ENCODE measurements around the gene NKX1-2. TPM values are rescaled to one million over a fixed set of nuclear protein-coding genes. Genes with fewer than 3 reads are reported as not detected.

Gene NKX1-2
- total and polyA plus RNA-seq, 4 donors, result 0.02 to 0.06 TPM; not detected in 2

- WGBS, 2 donors, result 86 to 94% methylated on average over 9 of the region's 9 CpGs
- no peak overlapping the region for H3K4me3 ChIP-seq
- no peak overlapping the region for H3K9ac ChIP-seq (ENCODE audit: insufficient read depth in 1 of 2, low read length in 2 of 2)
- peaks cover 0 to 6% (median 2%) of the 10 kb centered on the region in 5 donors for H3K4me1 ChIP-seq (ENCODE audit: control insufficient read depth in 5 of 5, insufficient read depth in 5 of 5, low read length in 5 of 5)
- no peaks in the 10 kb centered on the region for H3K36me3 ChIP-seq (ENCODE audit: control insufficient read depth in 4 of 4, insufficient read depth in 4 of 4, low read length in 4 of 4)
- H3K9me3 ChIP-seq (ENCODE audit: control insufficient read depth in 4 of 4, insufficient read depth in 3 of 4, low read length in 3 of 4), result no peaks in the 10 kb centered on the region
- H3K27me3 ChIP-seq (ENCODE audit: control insufficient read depth in 3 of 3, insufficient read depth in 3 of 3, low read length in 2 of 3), result no peaks in the 10 kb centered on the region
- DNase-seq (no peak), ATAC-seq (ENCODE audit: insufficient read depth, low FRiP score) (no peak)
- TF ChIP-seq CTCF (IDR thresholded peaks at IDR 0.05; ENCODE audit: control extremely low read depth, extremely low read depth), result no peak
- H3K27ac ChIP-seq (ENCODE audit: low read depth in 1 of 2, low read length in 1 of 2), result no peak overlapping the region
Measured at GRCh38 chr10:124464028-124464965, 14.5 kb upstream of the NKX1-2 start.

GRCh38 chr10:124462348-124462695, 12.5 kb upstream of the NKX1-2 start:
- WGBS, 2 donors, result 81 to 86% methylated on average over 8 of the region's 8 CpGs
- DNase-seq, result no peak

GRCh38 chr10:124461642-124462347, 12.0 kb upstream of the NKX1-2 start, which contains the start of gene LHPP:
Gene LHPP (plus strand): TSS chr10:124461823. CDS start chr10:124461863, 40 bp downstream.
- Histone ChIP-seq H3K9me3 (ENCODE audit: control insufficient read depth in 4 of 4, insufficient read depth in 3 of 4, low read length in 3 of 4) (no peaks in the 10 kb centered on the region), H3K4me1 (ENCODE audit: control insufficient read depth in 5 of 5, insufficient read depth in 5 of 5, low read length in 5 of 5) (peaks cover 0 to 6% (median 2%) of the 10 kb centered on the region in 5 donors), H3K27me3 (ENCODE audit: control insufficient read depth in 3 of 3, insufficient read depth in 3 of 3, low read length in 2 of 3) (peaks cover 0 to 3% (median under 1%) of the 10 kb centered on the region in 3 donors), H3K9ac (ENCODE audit: insufficient read depth in 1 of 2, low read length in 2 of 2) (peak within 1 kb of the TSS in 1 of 2 donors; percentile 55), H3K27ac (ENCODE audit: low read depth in 1 of 2, low read length in 1 of 2) (peak within 1 kb of the TSS; percentile 88 to 94), H3K4me3 (peak within 1 kb of the TSS; percentile 96), H3K36me3 (ENCODE audit: control insufficient read depth in 4 of 4, insufficient read depth in 4 of 4, low read length in 4 of 4) (no peaks in the 10 kb centered on the region)
- 1% methylated on average over 79 to 81 of the region's 81 CpGs for WGBS, 2 donors
- TF ChIP-seq CTCF (IDR thresholded peaks at IDR 0.05; ENCODE audit: control extremely low read depth, extremely low read depth), result no peak
- peak; percentile 83 to 86 (median 85) for DNase-seq
- ATAC-seq (ENCODE audit: insufficient read depth, low FRiP score), result peak; percentile 98

More at GRCh38 chr10:124462348-124462695, 12.5 kb upstream of the NKX1-2 start:
- Histone ChIP-seq H3K27ac (ENCODE audit: low read depth in 1 of 2, low read length in 1 of 2) (peak overlapping the region in 1 of 2 donors; percentile 72), H3K4me3 (peak overlapping the region; percentile 96), H3K27me3 (ENCODE audit: control insufficient read depth in 3 of 3, insufficient read depth in 3 of 3, low read length in 2 of 3) (no peaks in the 10 kb centered on the region), H3K9ac (ENCODE audit: insufficient read depth in 1 of 2, low read length in 2 of 2) (no peak overlapping the region), H3K4me1 (ENCODE audit: control insufficient read depth in 5 of 5, insufficient read depth in 5 of 5, low read length in 5 of 5) (peaks cover 0 to 6% (median 2%) of the 10 kb centered on the region in 5 donors), H3K9me3 (ENCODE audit: control insufficient read depth in 4 of 4, insufficient read depth in 3 of 4, low read length in 3 of 4) (no peaks in the 10 kb centered on the region), H3K36me3 (ENCODE audit: control insufficient read depth in 4 of 4, insufficient read depth in 4 of 4, low read length in 4 of 4) (no peaks in the 10 kb centered on the region)
- no peak for ATAC-seq (ENCODE audit: insufficient read depth, low FRiP score)
- TF ChIP-seq CTCF (IDR thresholded peaks at IDR 0.05; ENCODE audit: control extremely low read depth, extremely low read depth), result no peak
